ENCODE results near the gene GMDS. TPM values are rescaled to one million over a fixed set of nuclear protein-coding genes. Genes with fewer than 3 reads are reported as not detected.

Gene GMDS
- polyA plus RNA-seq, 1 of the 3 experiments (the other 2 are of a cell fraction) = 12.3 TPM

DNA sequence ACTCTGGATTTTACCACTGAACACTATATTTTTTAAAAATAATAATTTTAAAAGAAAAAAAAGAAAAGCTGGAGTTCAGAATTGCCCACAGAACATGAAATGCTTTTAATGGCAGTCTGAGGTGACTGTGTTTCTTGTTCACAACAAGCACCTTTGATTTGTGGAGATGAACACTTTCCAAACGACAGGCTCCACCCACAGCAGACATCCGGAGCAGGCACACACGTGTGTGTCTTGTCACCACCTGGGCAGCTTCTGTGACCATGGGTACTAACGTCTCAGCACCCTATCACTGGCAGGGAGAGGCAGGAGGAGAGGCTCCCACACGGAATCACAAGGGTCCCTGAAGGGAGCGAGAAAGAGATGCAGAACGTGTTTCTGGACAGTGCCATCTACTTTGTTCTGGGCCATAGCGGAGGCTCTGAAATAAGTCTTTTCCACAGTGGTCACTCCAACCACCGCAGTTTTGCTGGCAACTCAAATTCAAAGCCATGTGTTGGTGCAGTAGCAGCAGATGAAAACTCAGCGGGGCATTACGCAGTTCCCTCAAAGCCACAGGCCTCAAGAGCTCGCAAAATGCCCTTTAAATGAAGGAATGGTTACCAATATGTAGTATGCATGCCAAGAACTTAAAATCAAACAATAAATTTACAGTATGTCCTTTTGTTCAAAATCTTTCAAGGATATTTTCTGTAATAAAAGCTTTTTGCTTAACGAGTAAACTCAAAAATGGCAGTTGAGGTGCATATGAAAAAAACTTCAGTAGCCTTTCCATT is 393.5 kb downstream of the GMDS start:
- H3K27me3 ChIP-seq (ENCODE audit: insufficient read depth) = no peaks in the 10 kb centered on the region
- no peak overlapping the region for H3K4me3 ChIP-seq (ENCODE audit: low read depth in 2 of 2, low read length in 1 of 2)
- H2AFZ ChIP-seq (ENCODE audit: low read depth) = no peak overlapping the region
- H3K9me2 ChIP-seq = no peaks in the 10 kb centered on the region
- H3K9ac ChIP-seq = no peak overlapping the region
- peaks cover 10 to 53% of the 10 kb centered on the region in 2 experiments; a peak in 3 of 4 replicates for H3K4me1 ChIP-seq (ENCODE audit: control insufficient read depth in 1 of 2, insufficient read depth in 2 of 2, low read depth in 1 of 2, low read length in 1 of 2)
- no peaks in the 10 kb centered on the region for H3K79me2 ChIP-seq (ENCODE audit: insufficient read depth)
- no peak overlapping the region for H3K4me2 ChIP-seq
- ChIA-PET CTCF (interaction anchor here (1.0 to 2.0 kb wide), 4 partner anchors 41 to 255 kb away, joined by 3 to 6 read pairs (median 3); no protein-coding TSS in a partner anchor), POLR2A (no interaction called here)
- no peaks in the 10 kb centered on the region for H4K20me1 ChIP-seq (ENCODE audit: insufficient read depth)
- no peak for TF ChIP-seq FOXJ3 (CRISPR knock-in tag; IDR thresholded peaks at IDR 0.05)
- no peak overlapping the region for H3K27ac ChIP-seq (ENCODE audit: low read depth in 2 of 2, low read length in 1 of 2)
- 92% methylated on average over 11 of the region's 13 CpGs for WGBS (ENCODE audit: low lambda C conversion rate)
- H3K36me3 ChIP-seq (replicated peaks in 1 of 2; ENCODE audit: control insufficient read depth in 1 of 2, insufficient read depth in 2 of 2, low read length in 1 of 2) = no peaks in the 10 kb centered on the region
- no peak for DNase-seq
- H3F3A ChIP-seq (replicated peaks; ENCODE audit: insufficient read depth) = no peaks in the 10 kb centered on the region
- H3K9me3 ChIP-seq = no peaks in the 10 kb centered on the region

DNA sequence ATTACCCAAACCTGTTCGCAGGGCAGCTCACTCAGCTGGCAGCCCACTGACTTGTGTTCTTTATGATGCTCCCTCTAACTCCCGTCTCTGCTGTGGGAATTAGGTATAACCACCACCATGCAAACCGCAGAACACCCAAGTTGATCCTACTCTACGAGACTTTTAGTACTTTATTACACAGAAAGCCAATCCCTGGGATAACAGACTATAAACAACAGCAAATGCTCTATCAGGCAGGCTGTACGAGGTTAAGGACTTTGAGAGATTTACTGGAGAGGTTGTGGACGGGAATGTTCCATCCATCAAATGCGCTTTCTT is 394.6 kb downstream of the GMDS start:
- no peaks in the 10 kb centered on the region for H3K9me2 ChIP-seq
- peaks cover 5 to 42% of the 10 kb centered on the region in 2 experiments; a peak in 3 of 4 replicates for H3K4me1 ChIP-seq (ENCODE audit: control insufficient read depth in 1 of 2, insufficient read depth in 2 of 2, low read depth in 1 of 2, low read length in 1 of 2)
- H3K4me2 ChIP-seq = no peak overlapping the region
- H3K9me3 ChIP-seq = no peaks in the 10 kb centered on the region
- H3K36me3 ChIP-seq (replicated peaks in 1 of 2; ENCODE audit: control insufficient read depth in 1 of 2, insufficient read depth in 2 of 2, low read length in 1 of 2) = no peaks in the 10 kb centered on the region
- DNase-seq = no peak
- no peaks in the 10 kb centered on the region for H4K20me1 ChIP-seq (ENCODE audit: insufficient read depth)
- peak overlapping the region in 1 of 2 experiments; percentile 76; a peak in 2 of 4 replicates for H3K27ac ChIP-seq (ENCODE audit: low read depth in 2 of 2, low read length in 1 of 2)
- 70% methylated on average over 7 of the region's 7 CpGs for WGBS (ENCODE audit: low lambda C conversion rate)
- CTCF ChIA-PET = interaction anchor here (1.0 to 2.0 kb wide), 4 partner anchors 11 to 254 kb away, joined by 3 to 6 read pairs (median 4); no protein-coding TSS in a partner anchor
- H3K9ac ChIP-seq = no peak overlapping the region
- no peak overlapping the region for H3K4me3 ChIP-seq (ENCODE audit: low read depth in 2 of 2, low read length in 1 of 2)
- no peak overlapping the region for H2AFZ ChIP-seq (ENCODE audit: low read depth)
- H3K79me2 ChIP-seq (ENCODE audit: insufficient read depth) = no peaks in the 10 kb centered on the region
- no peaks in the 10 kb centered on the region for H3F3A ChIP-seq (replicated peaks; ENCODE audit: insufficient read depth)
- no peaks in the 10 kb centered on the region for H3K27me3 ChIP-seq (ENCODE audit: insufficient read depth)
- POLR2A ChIA-PET = no interaction called here
- no peak for TF ChIP-seq RAD21 (IDR thresholded peaks at IDR 0.05; ENCODE audit: low read length)
- no peak for TF ChIP-seq NFIC (IDR thresholded peaks at IDR 0.05; ENCODE audit: borderline replicate concordance)
- TF ChIP-seq, protein P1, sequence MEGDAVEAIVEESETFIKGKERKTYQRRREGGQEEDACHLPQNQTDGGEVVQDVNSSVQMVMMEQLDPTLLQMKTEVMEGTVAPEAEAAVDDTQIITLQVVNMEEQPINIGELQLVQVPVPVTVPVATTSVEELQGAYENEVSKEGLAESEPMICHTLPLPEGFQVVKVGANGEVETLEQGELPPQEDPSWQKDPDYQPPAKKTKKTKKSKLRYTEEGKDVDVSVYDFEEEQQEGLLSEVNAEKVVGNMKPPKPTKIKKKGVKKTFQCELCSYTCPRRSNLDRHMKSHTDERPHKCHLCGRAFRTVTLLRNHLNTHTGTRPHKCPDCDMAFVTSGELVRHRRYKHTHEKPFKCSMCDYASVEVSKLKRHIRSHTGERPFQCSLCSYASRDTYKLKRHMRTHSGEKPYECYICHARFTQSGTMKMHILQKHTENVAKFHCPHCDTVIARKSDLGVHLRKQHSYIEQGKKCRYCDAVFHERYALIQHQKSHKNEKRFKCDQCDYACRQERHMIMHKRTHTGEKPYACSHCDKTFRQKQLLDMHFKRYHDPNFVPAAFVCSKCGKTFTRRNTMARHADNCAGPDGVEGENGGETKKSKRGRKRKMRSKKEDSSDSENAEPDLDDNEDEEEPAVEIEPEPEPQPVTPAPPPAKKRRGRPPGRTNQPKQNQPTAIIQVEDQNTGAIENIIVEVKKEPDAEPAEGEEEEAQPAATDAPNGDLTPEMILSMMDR (IDR thresholded peaks at IDR 0.05) = no peak
- no peak for TF ChIP-seq GABPA (IDR thresholded peaks at IDR 0.05; ENCODE audit: low read depth)

DNA sequence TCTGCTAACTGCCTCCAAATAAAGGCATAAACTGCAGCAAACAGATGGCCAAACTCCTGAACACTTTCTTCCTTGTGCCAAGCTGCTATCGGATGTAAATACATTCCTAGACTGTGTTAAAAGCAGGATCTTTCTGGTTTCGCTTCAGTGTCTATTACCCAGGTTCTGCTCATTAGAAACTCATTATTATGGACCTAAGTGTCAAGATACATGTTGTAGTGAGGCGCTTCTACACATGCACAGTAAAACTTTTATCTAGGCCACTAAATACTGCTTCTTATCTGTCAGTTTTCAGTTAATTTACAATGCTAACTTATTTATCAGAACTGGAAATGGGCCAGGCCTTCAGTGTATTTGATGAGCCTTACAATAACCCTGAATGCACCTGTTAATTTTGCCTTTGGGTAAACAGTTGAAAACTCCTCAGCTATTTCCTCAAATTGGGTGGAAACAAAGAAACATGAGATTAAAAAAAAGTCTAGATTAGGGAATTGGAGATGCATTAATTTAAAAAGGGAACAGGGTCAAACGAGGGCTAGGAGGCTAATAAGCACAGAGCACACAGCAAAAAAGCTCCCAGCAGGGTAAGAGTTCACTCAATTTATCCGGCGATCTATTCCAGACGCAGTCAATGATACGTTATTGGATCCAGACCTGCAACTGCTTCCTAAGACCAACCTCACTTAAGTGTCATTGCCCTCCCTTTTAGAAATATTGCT is 395.1 kb downstream of the GMDS start:
- Histone ChIP-seq H3K4me3 (ENCODE audit: low read depth in 2 of 2, low read length in 1 of 2) (no peak overlapping the region), H3K79me2 (ENCODE audit: insufficient read depth) (no peaks in the 10 kb centered on the region), H2AFZ (ENCODE audit: low read depth) (no peak overlapping the region), H3K9me2 (no peaks in the 10 kb centered on the region), H3K4me2 (no peak overlapping the region), H3K27me3 (ENCODE audit: insufficient read depth) (no peaks in the 10 kb centered on the region), H3K9ac (no peak overlapping the region), H3K4me1 (ENCODE audit: control insufficient read depth in 1 of 2, insufficient read depth in 2 of 2, low read depth in 1 of 2, low read length in 1 of 2) (peaks cover 0 to 37% of the 10 kb centered on the region in 2 experiments; a peak in 3 of 4 replicates), H3F3A (replicated peaks; ENCODE audit: insufficient read depth) (no peaks in the 10 kb centered on the region), H3K36me3 (replicated peaks in 1 of 2; ENCODE audit: control insufficient read depth in 1 of 2, insufficient read depth in 2 of 2, low read length in 1 of 2) (no peaks in the 10 kb centered on the region), H3K27ac (ENCODE audit: low read depth in 2 of 2, low read length in 1 of 2) (peak overlapping the region in 1 of 2 experiments; percentile 76; a peak in 2 of 4 replicates), H3K9me3 (no peaks in the 10 kb centered on the region), H4K20me1 (ENCODE audit: insufficient read depth) (no peaks in the 10 kb centered on the region)
- peak; percentile 73 for DNase-seq
- WGBS (ENCODE audit: low lambda C conversion rate) = 64% methylated on average over 8 of the region's 8 CpGs
- CTCF ChIA-PET = interaction anchor here (1.3 to 2.0 kb wide), 3 partner anchors 12 to 46 kb away, joined by 4 to 7 read pairs (median 6); no protein-coding TSS in a partner anchor
- POLR2A ChIA-PET = no interaction called here
- TF ChIP-seq, protein P2, sequence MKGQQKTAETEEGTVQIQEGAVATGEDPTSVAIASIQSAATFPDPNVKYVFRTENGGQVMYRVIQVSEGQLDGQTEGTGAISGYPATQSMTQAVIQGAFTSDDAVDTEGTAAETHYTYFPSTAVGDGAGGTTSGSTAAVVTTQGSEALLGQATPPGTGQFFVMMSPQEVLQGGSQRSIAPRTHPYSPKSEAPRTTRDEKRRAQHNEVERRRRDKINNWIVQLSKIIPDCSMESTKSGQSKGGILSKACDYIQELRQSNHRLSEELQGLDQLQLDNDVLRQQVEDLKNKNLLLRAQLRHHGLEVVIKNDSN (IDR thresholded peaks at IDR 0.05; ENCODE audit: borderline replicate concordance, low read depth) = no peak
- TF ChIP-seq GABPA (IDR thresholded peaks at IDR 0.05; ENCODE audit: low read depth) = no peak
- TF ChIP-seq SMC3 (IDR thresholded peaks at IDR 0.05; ENCODE audit: low read depth, low read length) = no peak
- no peak for TF ChIP-seq EZH2phosphoT487 (IDR thresholded peaks at IDR 0.05; ENCODE audit: borderline replicate concordance, low read depth)
- peak; percentile 28; the same call in 1 of the 2 replicates for TF ChIP-seq TCF12 (IDR thresholded peaks at IDR 0.05)
- TF ChIP-seq ELF1 (IDR thresholded peaks at IDR 0.05) = no peak
- TF ChIP-seq GATA2 (CRISPR knock-in tag; IDR thresholded peaks at IDR 0.05) = peak; percentile 78
- TF ChIP-seq, protein P1 (IDR thresholded peaks at IDR 0.05) = no peak

Data from SK-N-SH (cell line).